Measurements from ENCODE around the gene APOC1.

APOC1 gene

DNA sequence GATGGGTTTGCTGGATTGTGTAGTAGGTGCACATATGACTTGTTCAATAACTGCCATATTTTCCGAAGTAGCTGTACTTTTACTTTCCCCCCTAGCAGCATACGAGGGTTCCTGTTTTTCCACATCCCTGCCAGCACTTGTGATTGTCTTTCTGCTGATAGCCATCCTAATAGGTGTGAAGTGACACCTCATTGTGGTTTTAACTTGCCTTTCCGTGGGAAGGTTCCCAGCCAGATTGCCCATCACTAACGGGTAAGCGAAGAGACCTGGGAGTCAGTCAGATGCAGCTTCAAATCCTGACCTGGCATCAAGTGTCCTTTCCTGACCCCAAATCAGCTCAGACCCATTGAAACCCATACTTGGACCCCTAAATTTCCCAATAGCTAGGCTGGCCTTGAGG is 45.3 kb downstream of the APOC1 start:
- TF ChIP-seq RARB (CRISPR knock-in tag; IDR thresholded peaks at IDR 0.05): no peak
- no peak for TF ChIP-seq TOX (CRISPR knock-in tag; IDR thresholded peaks at IDR 0.05; ENCODE audit: borderline replicate concordance)
- no peak for TF ChIP-seq ESRRG (CRISPR knock-in tag; IDR thresholded peaks at IDR 0.05)
- TF ChIP-seq TCF4 (CRISPR knock-in tag; IDR thresholded peaks at IDR 0.05; ENCODE audit: borderline replicate concordance): no peak
- no peak for ATAC-seq

- TF ChIP-seq ZFP3 (CRISPR knock-in tag; IDR thresholded peaks at IDR 0.05) (no peak), POU6F1 (CRISPR knock-in tag; IDR thresholded peaks at IDR 0.05; ENCODE audit: borderline replicate concordance, low read depth) (no peak), ISL1 (CRISPR knock-in tag; IDR thresholded peaks at IDR 0.05) (no peak), TSHZ2 (CRISPR knock-in tag; IDR thresholded peaks at IDR 0.05) (no peak), ZC3H10 (CRISPR knock-in tag; IDR thresholded peaks at IDR 0.05) (no peak), SNAI2 (CRISPR knock-in tag; IDR thresholded peaks at IDR 0.05) (no peak), RARB (CRISPR knock-in tag; IDR thresholded peaks at IDR 0.05) (no peak), ARNTL (CRISPR knock-in tag; IDR thresholded peaks at IDR 0.05; ENCODE audit: borderline replicate concordance, low read depth) (no peak), ZNF8 (CRISPR knock-in tag; IDR thresholded peaks at IDR 0.05) (no peak), OSR1 (CRISPR knock-in tag; IDR thresholded peaks at IDR 0.05) (no peak), ESRRG (CRISPR knock-in tag; IDR thresholded peaks at IDR 0.05) (no peak)
- TF ChIP-seq, protein P1, sequence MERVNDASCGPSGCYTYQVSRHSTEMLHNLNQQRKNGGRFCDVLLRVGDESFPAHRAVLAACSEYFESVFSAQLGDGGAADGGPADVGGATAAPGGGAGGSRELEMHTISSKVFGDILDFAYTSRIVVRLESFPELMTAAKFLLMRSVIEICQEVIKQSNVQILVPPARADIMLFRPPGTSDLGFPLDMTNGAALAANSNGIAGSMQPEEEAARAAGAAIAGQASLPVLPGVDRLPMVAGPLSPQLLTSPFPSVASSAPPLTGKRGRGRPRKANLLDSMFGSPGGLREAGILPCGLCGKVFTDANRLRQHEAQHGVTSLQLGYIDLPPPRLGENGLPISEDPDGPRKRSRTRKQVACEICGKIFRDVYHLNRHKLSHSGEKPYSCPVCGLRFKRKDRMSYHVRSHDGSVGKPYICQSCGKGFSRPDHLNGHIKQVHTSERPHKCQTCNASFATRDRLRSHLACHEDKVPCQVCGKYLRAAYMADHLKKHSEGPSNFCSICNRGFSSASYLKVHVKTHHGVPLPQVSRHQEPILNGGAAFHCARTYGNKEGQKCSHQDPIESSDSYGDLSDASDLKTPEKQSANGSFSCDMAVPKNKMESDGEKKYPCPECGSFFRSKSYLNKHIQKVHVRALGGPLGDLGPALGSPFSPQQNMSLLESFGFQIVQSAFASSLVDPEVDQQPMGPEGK (CRISPR knock-in tag; IDR thresholded peaks at IDR 0.05; ENCODE audit: borderline replicate concordance): no peak
- TF ChIP-seq, protein P2, sequence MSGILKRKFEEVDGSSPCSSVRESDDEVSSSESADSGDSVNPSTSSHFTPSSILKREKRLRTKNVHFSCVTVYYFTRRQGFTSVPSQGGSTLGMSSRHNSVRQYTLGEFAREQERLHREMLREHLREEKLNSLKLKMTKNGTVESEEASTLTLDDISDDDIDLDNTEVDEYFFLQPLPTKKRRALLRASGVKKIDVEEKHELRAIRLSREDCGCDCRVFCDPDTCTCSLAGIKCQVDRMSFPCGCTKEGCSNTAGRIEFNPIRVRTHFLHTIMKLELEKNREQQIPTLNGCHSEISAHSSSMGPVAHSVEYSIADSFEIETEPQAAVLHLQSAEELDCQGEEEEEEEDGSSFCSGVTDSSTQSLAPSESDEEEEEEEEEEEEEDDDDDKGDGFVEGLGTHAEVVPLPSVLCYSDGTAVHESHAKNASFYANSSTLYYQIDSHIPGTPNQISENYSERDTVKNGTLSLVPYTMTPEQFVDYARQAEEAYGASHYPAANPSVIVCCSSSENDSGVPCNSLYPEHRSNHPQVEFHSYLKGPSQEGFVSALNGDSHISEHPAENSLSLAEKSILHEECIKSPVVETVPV (CRISPR knock-in tag; IDR thresholded peaks at IDR 0.05): no peak
- ATAC-seq: no peak
Observed at GRCh38 chr19:44960906-44961728, 46.7 kb downstream of the APOC1 start.

DNA sequence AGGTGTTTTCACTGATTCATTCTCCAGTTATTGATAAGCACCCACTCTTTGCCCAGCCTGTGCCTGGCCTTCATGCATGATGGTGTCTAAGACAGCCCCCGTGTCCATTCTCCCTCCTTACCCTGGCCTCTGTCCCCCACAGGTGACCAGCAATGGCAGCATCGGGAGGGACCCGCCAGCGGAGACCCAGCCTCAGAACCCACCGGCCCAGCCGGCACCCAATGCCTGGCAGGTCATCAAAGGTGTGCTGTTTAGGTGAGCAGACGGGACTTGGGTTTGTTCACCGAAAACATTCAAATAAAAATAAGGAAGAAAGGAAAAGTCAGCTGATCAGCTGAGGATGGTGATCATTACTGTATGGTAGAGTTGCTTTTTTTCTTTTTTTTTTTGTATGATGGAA is 47.4 kb downstream of the APOC1 start:
- no peak for ATAC-seq
- TF ChIP-seq SNAI2 (CRISPR knock-in tag; IDR thresholded peaks at IDR 0.05): no peak
- TF ChIP-seq POU6F1 (CRISPR knock-in tag; IDR thresholded peaks at IDR 0.05; ENCODE audit: borderline replicate concordance, low read depth): no peak
- TF ChIP-seq ZFP30 (CRISPR knock-in tag; IDR thresholded peaks at IDR 0.05): no peak
- TF ChIP-seq, protein P2 (CRISPR knock-in tag; IDR thresholded peaks at IDR 0.05): no peak
- no peak for TF ChIP-seq ARNTL (CRISPR knock-in tag; IDR thresholded peaks at IDR 0.05; ENCODE audit: borderline replicate concordance, low read depth)
- no peak for TF ChIP-seq TCF4 (CRISPR knock-in tag; IDR thresholded peaks at IDR 0.05; ENCODE audit: borderline replicate concordance)
